Airway epithelial cell (primary cell): Measurements from ENCODE around the gene TTC3. TPM values are rescaled to one million over a fixed set of nuclear protein-coding genes. Genes with fewer than 3 reads are reported as not detected.

Experiments used
- total RNA-seq: library from RNA; depleted of rRNA; stranded (reverse); fragments of >200 nt; gene quantifications from 2 replicates; pipeline ENCODE4 v1.2.3, GENCODE V29; 2015

Gene TTC3, protein sequence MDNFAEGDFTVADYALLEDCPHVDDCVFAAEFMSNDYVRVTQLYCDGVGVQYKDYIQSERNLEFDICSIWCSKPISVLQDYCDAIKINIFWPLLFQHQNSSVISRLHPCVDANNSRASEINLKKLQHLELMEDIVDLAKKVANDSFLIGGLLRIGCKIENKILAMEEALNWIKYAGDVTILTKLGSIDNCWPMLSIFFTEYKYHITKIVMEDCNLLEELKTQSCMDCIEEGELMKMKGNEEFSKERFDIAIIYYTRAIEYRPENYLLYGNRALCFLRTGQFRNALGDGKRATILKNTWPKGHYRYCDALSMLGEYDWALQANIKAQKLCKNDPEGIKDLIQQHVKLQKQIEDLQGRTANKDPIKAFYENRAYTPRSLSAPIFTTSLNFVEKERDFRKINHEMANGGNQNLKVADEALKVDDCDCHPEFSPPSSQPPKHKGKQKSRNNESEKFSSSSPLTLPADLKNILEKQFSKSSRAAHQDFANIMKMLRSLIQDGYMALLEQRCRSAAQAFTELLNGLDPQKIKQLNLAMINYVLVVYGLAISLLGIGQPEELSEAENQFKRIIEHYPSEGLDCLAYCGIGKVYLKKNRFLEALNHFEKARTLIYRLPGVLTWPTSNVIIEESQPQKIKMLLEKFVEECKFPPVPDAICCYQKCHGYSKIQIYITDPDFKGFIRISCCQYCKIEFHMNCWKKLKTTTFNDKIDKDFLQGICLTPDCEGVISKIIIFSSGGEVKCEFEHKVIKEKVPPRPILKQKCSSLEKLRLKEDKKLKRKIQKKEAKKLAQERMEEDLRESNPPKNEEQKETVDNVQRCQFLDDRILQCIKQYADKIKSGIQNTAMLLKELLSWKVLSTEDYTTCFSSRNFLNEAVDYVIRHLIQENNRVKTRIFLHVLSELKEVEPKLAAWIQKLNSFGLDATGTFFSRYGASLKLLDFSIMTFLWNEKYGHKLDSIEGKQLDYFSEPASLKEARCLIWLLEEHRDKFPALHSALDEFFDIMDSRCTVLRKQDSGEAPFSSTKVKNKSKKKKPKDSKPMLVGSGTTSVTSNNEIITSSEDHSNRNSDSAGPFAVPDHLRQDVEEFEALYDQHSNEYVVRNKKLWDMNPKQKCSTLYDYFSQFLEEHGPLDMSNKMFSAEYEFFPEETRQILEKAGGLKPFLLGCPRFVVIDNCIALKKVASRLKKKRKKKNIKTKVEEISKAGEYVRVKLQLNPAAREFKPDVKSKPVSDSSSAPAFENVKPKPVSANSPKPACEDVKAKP (N-terminal part only)
- total RNA-seq, result 67.3 and 87.6 TPM in 2 replicates

DNA sequence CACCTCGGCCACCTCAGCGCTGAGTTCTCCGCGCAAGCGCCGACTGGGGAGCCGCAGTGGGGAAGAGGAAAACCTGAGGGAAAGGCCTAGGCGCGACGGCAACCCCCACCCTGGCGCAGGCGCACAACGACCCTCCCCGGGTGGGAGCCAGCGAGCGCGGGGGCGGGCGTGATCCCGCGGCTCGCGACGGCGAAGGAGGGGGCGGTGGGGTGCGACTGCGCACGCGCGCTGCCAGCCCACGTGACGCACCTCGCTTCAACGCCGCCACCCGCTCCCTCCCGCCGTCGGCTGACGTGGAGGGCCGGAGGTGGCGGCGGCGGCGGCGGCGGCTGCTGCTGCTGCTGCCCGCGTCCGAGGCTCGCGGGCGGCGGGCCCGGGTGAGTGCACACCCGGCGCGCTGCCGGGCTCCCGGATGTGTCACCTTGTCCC lies at the start of gene TTC3, which contains the start of gene PIGP:
TTC3 (plus strand) TSS at position 267 of the 429 bp plus-strand sequence. CDS start 14,004 bp downstream, outside the sequence.
PIGP (minus strand) TSS at position 84 of the 429 bp plus-strand sequence. CDS start 556 bp downstream, outside the sequence.

Other genes starting within 250 kb of the TTC3 start
- 8.5 and 17.2 TPM in 2 replicates for gene HLCS, start 106.6 kb upstream of the TTC3 start, total RNA-seq
- gene RIPPLY3, start 66.6 kb upstream of the TTC3 start, total RNA-seq, result 0.70 and 1.1 TPM in 2 replicates
- gene PIGP, start 183 bp upstream of the TTC3 start, total RNA-seq, result 22.9 and 26.9 TPM in 2 replicates
- 33.0 and 38.0 TPM in 2 replicates for gene VPS26C, start 194.1 kb downstream of the TTC3 start, total RNA-seq